Activated naive CD4-positive, alpha-beta T cell treated with anti-CD3 and anti-CD28 coated beads, Interleukin-2, amount 50 U/mL, for 16 hours (primary cell): ENCODE data around the gene CREG1.
A peak's percentile ranks its signal among the peaks of the same experiment; 100 is the strongest.
"Not testable (repeated sequence)": the region's sequence is repeated elsewhere in the genome, so short reads cannot be mapped to it uniquely, and the experiment has no call there.

Source experiments
- DNase-seq: peaks from one replicate; pipeline ENCODE4 v3.0.0-alpha.2; 2020

Gene CREG1

GRCh38 chr1:167553136-167554027 is at the start of gene CREG1:
Gene CREG1 (minus strand): TSS chr1:167553762.
- peak; percentile 92 for DNase-seq

GRCh38 chr1:167602840-167603239 is 49.3 kb upstream of the CREG1 start:
- no peak for DNase-seq

GRCh38 chr1:167601442-167602383 is 48.2 kb upstream of the CREG1 start:
- DNase-seq, result no peak

- peak; percentile 34 for DNase-seq
These were observed 46.5 kb upstream of the CREG1 start for GRCh38 chr1:167599957-167600581.

GRCh38 chr1:167594822-167595221 is 41.3 kb upstream of the CREG1 start:
- DNase-seq, result no peak

GRCh38 chr1:167593860-167594259 is 40.3 kb upstream of the CREG1 start:
- no peak for DNase-seq

GRCh38 chr1:167592475-167592874 is 38.9 kb upstream of the CREG1 start:
- DNase-seq, result no peak

- DNase-seq, result no peak
These were observed 34.8 kb upstream of the CREG1 start for GRCh38 chr1:167588361-167588760.

- DNase-seq, result no peak
These were observed 34.3 kb upstream of the CREG1 start for GRCh38 chr1:167587872-167588271.

GRCh38 chr1:167587342-167587741 is 33.8 kb upstream of the CREG1 start:
- DNase-seq, result no peak

GRCh38 chr1:167584581-167584980 is 31.0 kb upstream of the CREG1 start:
- DNase-seq, result no peak

GRCh38 chr1:167582722-167583121 is 29.2 kb upstream of the CREG1 start:
- DNase-seq, result no peak

- no peak for DNase-seq
These were observed 28.5 kb upstream of the CREG1 start for GRCh38 chr1:167582064-167582463.

GRCh38 chr1:167579986-167580385 is 26.4 kb upstream of the CREG1 start:
- DNase-seq, result no peak

GRCh38 chr1:167578939-167579521 is 25.5 kb upstream of the CREG1 start:
- no peak for DNase-seq

- no peak for DNase-seq
These were observed 22.1 kb upstream of the CREG1 start for GRCh38 chr1:167575649-167576048.

- DNase-seq, result no peak
These were observed 19.5 kb upstream of the CREG1 start for GRCh38 chr1:167573035-167573434.

GRCh38 chr1:167570712-167571111 is 17.1 kb upstream of the CREG1 start:
- not testable (repeated sequence) for DNase-seq

- DNase-seq, result no peak
These were observed 14.1 kb upstream of the CREG1 start for GRCh38 chr1:167567663-167568062.

- no peak for DNase-seq
These were observed 13.2 kb upstream of the CREG1 start for GRCh38 chr1:167566766-167567165.

GRCh38 chr1:167565922-167566321 is 12.4 kb upstream of the CREG1 start:
- no peak for DNase-seq

- DNase-seq, result no peak
These were observed 11.2 kb upstream of the CREG1 start for GRCh38 chr1:167564612-167565270.
